ENCODE results near the gene USP32.

- TF ChIP-seq POLR2A (IDR thresholded peaks at IDR 0.05; ENCODE audit: low read length) (no peak), GATA1 (IDR thresholded peaks at IDR 0.05; ENCODE audit: low read depth, low read length) (no peak)
These were observed 160.2 kb downstream of the USP32 start for GRCh38 chr17:60231691-60232090.
